Smooth muscle cell (in vitro differentiated cells): ENCODE measurements around the gene DHFR2. TPM values are rescaled to one million over a fixed set of nuclear protein-coding genes. Genes with fewer than 3 reads are reported as not detected.

ENCODE experiments used
- DNase-seq: peaks from one replicate; lab custom pipeline; 2025; ENCODE audit not compliant: unreplicated experiment; lab: John Stamatoyannopoulos, UW
- H2AFZ ChIP-seq: fragments of 200-600 bp; sonication (generic); 2 replicates; pipeline ENCODE4 v1.6.0; 2016; ENCODE audit warnings: antibody characterized with exemption, low read depth, mild to moderate bottlenecking
- H3F3A ChIP-seq: fragments of 200-600 bp; sonication (generic); 2 replicates; pipeline ENCODE4 v1.6.0; 2017; ENCODE audit warnings: antibody characterized with exemption, low read depth
- H3K27ac ChIP-seq: fragments of 200-600 bp; sonication (generic); 2 replicates; pipeline ENCODE4 v1.5.1; 2016; ENCODE audit warnings: low read depth, mild to moderate bottlenecking
- H3K27me3 ChIP-seq: fragments of 200-600 bp; sonication (generic); 2 replicates; pipeline ENCODE4 v1.6.1; 2016; ENCODE audit warnings: low read depth, mild to moderate bottlenecking
- H3K36me3 ChIP-seq: fragments of 200-600 bp; sonication (generic); 2 replicates; pipeline ENCODE4 v1.5.1; 2016; ENCODE audit warnings: low read depth
- H3K4me1 ChIP-seq: fragments of 200-600 bp; sonication (generic); 2 replicates; pipeline ENCODE4 v1.5.1; 2016; ENCODE audit warnings: low read depth
- H3K4me2 ChIP-seq: fragments of 200-600 bp; sonication (generic); 2 replicates; pipeline ENCODE4 v1.6.0; 2016; ENCODE audit warnings: mild to moderate bottlenecking
- H3K4me3 ChIP-seq: fragments of 200-600 bp; sonication (generic); 2 replicates; pipeline ENCODE4 v1.5.1; 2016; ENCODE audit warnings: mild to moderate bottlenecking
- H3K79me2 ChIP-seq: fragments of 200-600 bp; sonication (generic); 2 replicates; pipeline ENCODE4 v1.6.0; 2016; ENCODE audit warnings: low read depth, mild to moderate bottlenecking
- H3K9ac ChIP-seq: fragments of 200-600 bp; sonication (generic); 2 replicates; pipeline ENCODE4 v1.6.0; 2016; ENCODE audit warnings: low read depth
- H3K9me3 ChIP-seq: fragments of 200-600 bp; sonication (generic); replicated peaks from 2 replicates; pipeline ENCODE4 v1.5.1; 2016; ENCODE audit warnings: low read depth
- H4K20me1 ChIP-seq: fragments of 200-600 bp; sonication (generic); 2 replicates; pipeline ENCODE4 v1.6.0; 2016; ENCODE audit warnings: low read depth
- CTCF ChIP-seq: fragments of 200-600 bp; sonication (generic); IDR thresholded peaks from 2 replicates; pipeline ENCODE4 v1.5.1; 2017; ENCODE audit warnings: borderline replicate concordance, mild to moderate bottlenecking, antibody characterized with exemption; ENCODE audit not compliant: insufficient read depth, poor library complexity, severe bottlenecking
- WGBS: methylation state at CpG from one replicate; pipeline ENCODE4 v1.1.7; 2016; ENCODE audit warnings: low lambda C conversion rate; 5-methylcytosine and 5-hydroxymethylcytosine counted together
- polyA plus RNA-seq: library from polyadenylated mRNA; unstranded; fragments of >200 nt; fragmentation: Nextera tagmentation; extraction: Ambion mirVana; gene quantifications from 2 replicates; pipeline ENCODE4 v1.2.1, GENCODE V29; 2016
- total RNA-seq: library from RNA; depleted of rRNA; stranded (reverse); fragments of >200 nt; gene quantifications from 2 replicates; pipeline ENCODE4 v1.2.3, GENCODE V29; 2014

Gene DHFR2
- total and polyA plus RNA-seq, 2 experiments from 2014 or later = 3.0 to 14.5 TPM

- 96% methylated on average over 2 of the region's 2 CpGs for WGBS
- TF ChIP-seq CTCF = no peak
Measured at GRCh38 chr3:94008253-94008652, 54.5 kb downstream of the DHFR2 start.

More at GRCh38 chr3:94008253-94008652, 54.5 kb downstream of the DHFR2 start:
- Histone ChIP-seq H3K9ac (no peak overlapping the region), H3K27ac (no peak overlapping the region), H3K27me3 (no peaks in the 10 kb centered on the region), H3K4me2 (no peak overlapping the region), H3K9me3 (no peaks in the 10 kb centered on the region), H2AFZ (no peak overlapping the region), H3K4me3 (no peak overlapping the region), H3K79me2 (no peaks in the 10 kb centered on the region), H3K4me1 (peaks cover 4% of the 10 kb centered on the region), H3F3A (no peaks in the 10 kb centered on the region), H3K36me3 (no peaks in the 10 kb centered on the region), H4K20me1 (no peaks in the 10 kb centered on the region)
- DNase-seq = no peak

Other genes with a start within 250 kb of the DHFR2 start
- 16.8 and 24.0 TPM in 2 replicates for gene PROS1, start 89.0 kb downstream of the DHFR2 start, total RNA-seq
- 8.7 and 10.1 TPM in 2 replicates for gene PROS1, start 89.0 kb downstream of the DHFR2 start, polyA plus RNA-seq
- gene ARL13B, start 82.8 kb downstream of the DHFR2 start, total RNA-seq = 8.6 and 19.1 TPM in 2 replicates
- 12.8 and 14.0 TPM in 2 replicates for gene ARL13B, start 82.8 kb downstream of the DHFR2 start, polyA plus RNA-seq
- 0.94 TPM in 1 of 2 replicates, not detected in the other for gene STX19, start 34.3 kb downstream of the DHFR2 start, total RNA-seq
- gene STX19, start 34.3 kb downstream of the DHFR2 start, polyA plus RNA-seq = 0.23 TPM in 1 of 2 replicates, not detected in the other
- gene NSUN3, start 145 bp upstream of the DHFR2 start, total RNA-seq = 8.3 TPM in 2 replicates
- gene NSUN3, start 145 bp upstream of the DHFR2 start, polyA plus RNA-seq = 5.3 and 7.3 TPM in 2 replicates